ENCODE data around the gene DACH2.
A peak's percentile ranks its signal among the peaks of the same experiment; 100 is the strongest.
"Not testable (repeated sequence)": the region's sequence is repeated elsewhere in the genome, so short reads cannot be mapped to it uniquely, and the experiment has no call there.

The DACH2 gene

DNA sequence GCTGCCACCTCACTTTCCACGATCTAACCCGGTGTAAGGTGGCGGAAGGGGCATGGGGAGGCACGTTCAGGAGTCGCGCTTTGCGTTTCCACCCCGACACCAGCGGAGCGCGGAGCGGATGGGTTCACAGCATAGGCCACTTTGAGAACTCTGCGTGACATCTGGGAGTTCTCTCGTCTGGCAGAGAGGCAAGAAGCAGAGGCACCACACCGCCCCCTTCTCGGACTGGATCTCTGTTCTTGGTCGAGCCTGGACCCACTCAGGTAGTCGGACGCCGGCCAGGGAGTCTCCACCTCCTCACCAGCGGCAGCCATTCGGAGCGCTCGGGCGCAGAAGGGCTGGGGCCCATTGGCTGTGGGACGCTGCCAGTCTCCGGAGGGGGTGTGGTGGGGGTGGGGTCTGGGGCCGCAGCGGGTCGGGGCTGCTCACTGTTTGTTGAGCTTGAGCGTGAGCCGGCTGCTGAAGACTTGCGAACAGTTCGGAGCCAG lies at the start of gene DACH2:
DACH2 (plus strand) TSS at position 428 of the 488 bp plus-strand sequence.
- DNase-seq (ENCODE audit: low read depth, low spot score) = peak; percentile 78

DNA sequence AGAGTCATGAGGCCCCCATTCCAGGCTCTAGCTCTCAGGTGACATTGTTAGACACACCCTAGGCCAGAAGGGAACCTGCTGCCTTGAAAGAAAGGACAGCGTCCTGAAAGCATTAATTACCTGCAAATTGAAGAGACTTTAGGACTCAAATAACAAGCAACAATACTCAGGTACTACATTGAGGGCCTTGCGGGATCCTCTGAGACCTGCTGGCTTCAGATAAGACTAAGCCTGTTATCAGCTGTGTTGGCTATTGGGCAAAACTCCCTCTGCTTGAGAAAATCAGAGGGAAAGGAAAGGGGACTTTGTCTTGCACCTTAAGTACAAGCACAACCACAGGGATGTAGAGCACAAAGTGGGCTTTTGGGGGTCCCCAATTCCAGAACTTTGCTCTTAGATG lies 45.9 kb upstream of the DACH2 start:
- DNase-seq (ENCODE audit: low read depth, low spot score) = no peak

DNA sequence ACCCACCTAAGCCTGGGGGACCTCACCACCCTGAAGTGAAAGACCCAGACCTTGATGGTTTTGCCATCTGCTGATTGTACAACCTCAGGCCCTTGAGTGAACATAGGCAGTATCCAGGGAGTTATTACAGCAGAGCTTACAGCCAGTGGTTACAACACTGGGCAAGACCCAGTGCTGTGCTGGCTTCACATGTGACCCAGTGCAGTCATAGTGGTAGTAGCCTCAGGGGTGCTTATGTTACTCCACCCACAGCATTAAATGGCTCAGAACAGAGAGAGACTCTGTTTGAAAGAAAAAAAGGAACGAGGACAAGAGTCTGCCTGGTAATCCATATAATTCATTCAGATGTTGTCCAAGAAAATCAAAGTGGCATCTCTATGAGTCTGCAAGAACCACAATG lies 45.2 kb upstream of the DACH2 start:
- DNase-seq (ENCODE audit: low read depth, low spot score) = no peak

DNA sequence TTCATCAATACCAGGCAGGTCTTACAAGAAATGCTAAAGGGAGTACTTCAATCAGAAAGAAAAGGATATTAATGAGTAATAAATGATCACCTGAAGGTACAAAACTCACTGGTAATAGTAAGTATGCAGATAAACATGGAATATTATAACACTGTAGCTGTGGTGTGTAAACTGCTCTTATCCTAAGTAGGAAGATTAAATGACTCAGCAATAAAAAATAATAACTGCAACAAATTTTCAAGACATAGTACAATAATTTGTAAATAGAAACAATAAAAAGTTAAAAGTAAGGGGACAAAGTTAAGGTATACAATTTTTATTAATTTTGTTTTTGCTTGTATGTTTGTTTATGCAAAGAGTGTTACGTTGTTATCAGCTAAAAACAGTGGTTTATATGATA lies 43.7 kb upstream of the DACH2 start:
- no peak for DNase-seq (ENCODE audit: low read depth, low spot score)

DNA sequence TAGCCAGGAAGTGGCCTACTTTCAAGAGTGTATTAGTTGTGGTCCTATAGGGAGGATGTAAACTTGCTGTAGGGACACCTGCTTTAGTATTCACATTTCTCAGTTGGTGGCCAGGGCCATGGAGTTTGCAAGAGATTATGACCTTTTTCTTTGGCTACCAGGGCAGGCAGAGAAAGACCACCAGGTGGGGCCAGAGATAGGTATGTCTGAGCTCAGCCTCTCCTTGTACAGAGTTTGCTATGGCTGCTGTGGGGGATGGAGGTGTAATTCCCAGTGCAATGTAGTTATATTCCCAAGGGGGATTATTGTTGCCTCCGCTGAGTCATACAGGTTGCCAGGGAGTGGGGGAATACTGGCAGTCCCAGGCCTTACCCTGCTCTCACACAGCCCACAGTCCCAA lies 26.3 kb upstream of the DACH2 start:
- no peak for DNase-seq (ENCODE audit: low read depth, low spot score)

DNA sequence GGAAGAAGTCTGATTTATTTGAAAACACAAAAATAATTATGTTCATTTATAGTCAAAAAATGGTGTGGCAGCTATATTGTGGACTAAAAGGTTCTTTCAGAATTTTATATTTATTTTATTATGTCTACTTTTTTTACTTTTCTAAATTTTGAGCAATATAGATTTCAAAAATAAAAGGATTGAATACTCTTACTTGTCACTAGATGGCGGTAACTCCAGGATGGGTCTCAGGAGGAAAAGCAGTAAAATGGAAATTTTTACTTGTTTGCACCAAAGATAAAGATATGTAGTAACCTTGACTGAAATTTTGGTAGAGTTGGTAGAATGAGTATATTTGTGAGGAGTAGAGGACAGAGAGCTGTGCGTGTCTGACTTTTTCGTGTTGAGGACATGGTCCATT lies 14.5 kb upstream of the DACH2 start:
- peak; percentile 16 for DNase-seq (ENCODE audit: low read depth, low spot score)

DNA sequence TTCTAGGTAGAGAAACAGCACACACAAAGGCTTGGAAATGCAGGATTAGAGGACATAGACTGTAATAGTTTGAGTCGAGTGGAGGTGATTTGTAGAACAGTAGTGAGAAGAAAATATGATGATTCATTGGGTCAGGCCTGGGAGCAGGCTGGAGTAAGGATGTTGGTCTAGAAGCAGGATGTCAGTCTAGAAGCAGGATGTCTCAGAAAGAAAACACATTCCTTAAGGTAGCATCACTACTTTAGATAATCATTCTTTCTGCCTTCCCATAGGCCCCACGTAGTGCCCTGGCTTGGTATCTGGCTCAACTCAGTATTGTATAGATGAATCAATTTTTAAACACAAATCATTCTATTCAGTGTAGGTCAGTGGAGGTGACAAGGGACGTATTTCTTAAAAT lies 11.2 kb upstream of the DACH2 start:
- DNase-seq (ENCODE audit: low read depth, low spot score) = no peak

DNA sequence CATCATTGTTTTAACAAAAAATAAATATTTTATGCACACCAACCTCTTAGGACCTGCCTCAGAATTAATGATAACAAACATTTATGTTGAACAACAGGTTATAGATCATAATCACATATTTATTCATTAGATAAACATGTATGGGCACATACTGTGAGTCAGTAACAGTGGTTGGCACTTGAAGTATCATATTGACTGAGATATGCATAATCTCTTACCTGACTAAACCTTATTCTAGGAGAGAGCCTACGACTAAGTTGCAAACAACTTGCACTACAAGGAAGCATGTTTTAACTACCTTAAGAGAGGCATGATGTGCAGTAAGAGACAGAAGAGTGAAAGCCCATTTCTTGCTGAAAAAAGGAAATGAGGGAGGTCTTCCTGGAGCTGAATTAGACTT lies 6.5 kb upstream of the DACH2 start:
- no peak for DNase-seq (ENCODE audit: low read depth, low spot score)

DNA sequence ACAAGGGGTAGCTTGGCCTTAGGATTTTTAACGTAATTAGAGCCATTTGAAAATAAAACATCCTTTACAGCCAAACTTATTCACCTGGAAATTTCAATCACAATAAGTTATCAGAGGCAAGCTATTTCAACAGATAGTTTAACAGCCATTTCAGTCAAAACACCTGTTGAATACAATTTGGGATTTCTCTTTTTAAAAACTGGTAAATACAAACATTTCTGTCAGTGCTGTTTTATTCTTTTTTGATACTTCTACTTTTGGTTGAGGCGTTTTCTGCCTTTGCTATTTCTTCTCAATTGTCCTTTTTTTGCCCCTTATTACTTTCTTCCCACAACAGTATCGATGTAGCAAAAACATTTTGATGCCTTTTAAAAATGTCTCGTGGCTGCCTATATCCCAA lies 2.1 kb upstream of the DACH2 start:
- no peak for DNase-seq (ENCODE audit: low read depth, low spot score)

DNA sequence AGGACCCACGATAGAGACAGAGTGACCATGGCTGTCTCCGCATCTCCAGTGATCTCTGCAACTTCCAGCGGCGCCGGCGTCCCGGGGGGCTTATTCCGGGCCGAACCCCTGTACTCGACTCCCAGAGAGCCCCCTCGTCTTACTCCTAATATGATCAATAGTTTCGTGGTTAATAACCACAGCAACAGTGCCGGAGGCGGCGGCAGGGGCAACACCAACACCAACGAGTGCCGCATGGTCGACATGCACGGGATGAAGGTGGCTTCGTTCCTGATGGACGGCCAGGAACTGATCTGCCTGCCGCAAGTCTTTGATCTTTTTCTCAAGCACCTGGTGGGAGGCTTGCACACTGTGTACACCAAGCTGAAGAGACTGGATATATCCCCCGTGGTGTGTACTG lies 343 bp downstream of the DACH2 start:
- no peak for DNase-seq (ENCODE audit: low read depth, low spot score)

DNA sequence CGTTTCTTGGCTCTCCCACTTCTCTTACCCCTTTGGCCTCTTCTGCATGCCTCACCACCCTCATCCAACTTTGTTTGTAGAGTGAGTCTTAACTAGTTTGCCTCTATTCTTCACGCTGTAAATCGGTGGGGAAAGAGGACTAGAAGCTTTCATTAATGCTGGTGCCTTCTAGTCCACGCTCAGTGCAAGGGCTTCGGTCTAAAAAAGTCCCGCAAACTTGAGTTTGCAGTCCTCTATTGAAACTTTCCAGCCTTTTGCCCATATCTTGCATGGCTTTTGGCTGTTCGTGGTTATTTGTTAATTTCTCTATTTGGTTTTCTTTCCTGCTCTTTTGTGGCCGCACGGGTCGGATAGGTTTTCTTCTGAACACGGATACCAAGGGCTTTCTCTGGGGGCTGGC lies 868 bp downstream of the DACH2 start:
- no peak for DNase-seq (ENCODE audit: low read depth, low spot score)

DNA sequence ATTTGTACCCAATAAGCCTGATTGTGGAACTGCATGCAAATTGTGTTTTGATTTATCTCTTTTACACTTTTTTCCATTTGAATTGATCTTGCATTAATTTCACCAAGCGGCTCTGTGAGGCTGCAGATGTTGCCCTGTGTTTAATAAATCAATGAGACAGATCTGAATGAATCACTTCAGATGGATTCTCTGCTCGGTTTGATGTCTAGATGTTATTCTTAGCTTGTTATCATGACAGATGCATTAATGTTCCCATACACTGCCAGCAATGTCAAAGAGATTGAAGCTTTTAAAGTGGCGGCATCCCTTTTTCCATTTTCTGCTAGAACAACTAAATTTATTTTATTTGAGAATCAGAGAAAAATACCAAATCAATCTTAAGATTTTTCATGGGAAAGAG lies 6.3 kb downstream of the DACH2 start:
- no peak for DNase-seq (ENCODE audit: low read depth, low spot score)

DNA sequence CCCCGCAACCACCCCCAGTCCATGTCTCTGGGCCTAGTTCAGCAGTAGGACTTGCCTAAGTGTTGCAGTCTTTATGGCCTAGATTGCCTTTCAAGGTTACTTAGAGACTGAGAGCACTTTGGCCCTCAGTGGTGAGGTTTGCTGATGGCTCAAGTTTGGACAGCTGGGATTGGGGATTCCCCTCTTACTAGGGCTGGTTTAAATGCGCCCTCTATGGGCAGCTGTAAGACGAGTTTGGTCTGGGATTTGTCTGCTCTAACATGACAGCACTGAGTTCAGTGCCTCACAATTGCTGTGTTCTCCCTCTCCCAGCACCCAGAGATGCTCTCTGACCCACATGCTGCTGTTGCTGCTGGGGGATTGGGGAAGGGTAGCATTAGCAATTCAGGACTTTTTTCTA lies 23.1 kb downstream of the DACH2 start:
- DNase-seq (ENCODE audit: low read depth, low spot score) = peak; percentile 6

DNA sequence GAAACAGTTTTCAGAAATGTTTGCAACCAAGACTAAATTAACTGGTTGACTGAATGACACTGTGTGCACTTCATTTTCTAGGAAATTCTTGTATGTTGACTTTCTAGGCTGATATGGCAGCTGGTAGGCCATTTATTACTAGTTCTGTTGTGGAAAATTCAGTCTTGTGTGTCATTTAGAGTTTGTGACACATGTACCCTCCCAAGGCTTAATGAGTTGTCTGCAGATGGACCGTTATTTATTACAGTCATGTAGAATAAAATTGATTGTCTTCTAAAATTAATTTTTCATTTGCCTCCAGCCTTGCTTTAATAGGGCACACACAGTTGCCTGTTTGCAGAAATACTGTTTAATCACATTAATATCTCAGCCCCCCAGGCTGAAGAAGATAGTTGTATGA lies 30.7 kb downstream of the DACH2 start:
- no peak for DNase-seq (ENCODE audit: low read depth, low spot score)

DNA sequence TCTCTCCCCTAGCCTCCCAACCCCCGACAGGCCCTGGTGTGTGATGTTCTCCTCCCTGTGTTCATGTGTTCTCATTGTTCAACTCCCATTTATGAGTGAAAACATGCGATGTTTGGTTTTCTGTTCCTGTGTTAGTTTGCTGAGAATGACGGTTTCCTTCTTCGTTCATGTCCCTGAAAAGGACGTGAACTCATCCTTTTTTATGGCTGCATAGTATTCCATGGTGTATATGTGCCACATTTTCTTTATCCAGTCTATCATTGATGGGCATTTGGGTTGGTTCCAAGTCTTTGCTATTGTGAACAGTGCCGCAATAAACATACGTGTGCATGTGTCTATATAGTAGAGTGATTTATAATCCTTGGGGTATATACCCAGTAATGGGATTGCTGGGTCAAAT lies 33.1 kb downstream of the DACH2 start:
- not testable (repeated sequence) for DNase-seq (ENCODE audit: low read depth, low spot score)

DNA sequence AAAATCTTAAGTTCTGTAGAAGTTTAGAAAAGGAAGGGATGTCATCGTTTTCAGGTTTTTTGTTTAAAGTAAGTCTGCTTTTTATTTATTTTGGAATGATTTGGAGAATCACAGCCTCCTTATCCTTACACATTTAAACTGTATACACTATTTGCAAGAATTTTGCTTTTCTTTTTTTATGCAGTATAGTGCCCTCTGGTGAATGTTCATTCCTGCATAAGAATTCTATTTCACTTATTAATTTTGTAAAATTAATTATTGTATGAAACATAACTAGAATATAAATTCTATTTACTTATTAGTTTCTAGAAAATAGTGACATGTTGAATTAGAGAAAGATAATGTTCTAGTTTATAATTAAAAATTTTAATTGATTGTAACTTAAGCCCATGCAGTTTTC lies 44.6 kb downstream of the DACH2 start:
- no peak for DNase-seq (ENCODE audit: low read depth, low spot score)

DNA sequence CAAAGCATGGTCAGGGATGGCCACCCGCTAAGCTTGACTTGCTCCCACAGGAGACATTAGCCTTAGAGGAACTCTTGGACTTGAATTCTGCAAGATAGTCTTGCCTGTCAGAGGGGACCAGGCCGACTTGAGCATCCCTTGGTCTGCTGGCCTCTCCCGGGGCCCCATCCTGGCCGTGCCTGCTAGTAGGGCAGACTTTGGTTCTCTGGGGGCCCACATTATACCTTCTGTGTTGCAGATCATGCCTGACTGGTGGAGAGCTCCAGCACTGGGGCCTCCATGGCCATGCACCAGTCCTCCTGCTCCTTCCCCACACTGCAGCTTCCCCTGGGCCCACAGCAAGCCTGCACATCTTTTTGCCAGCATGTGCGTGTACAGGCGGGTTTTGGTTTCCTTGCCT lies 46.5 kb downstream of the DACH2 start:
- DNase-seq (ENCODE audit: low read depth, low spot score) = no peak

DNA sequence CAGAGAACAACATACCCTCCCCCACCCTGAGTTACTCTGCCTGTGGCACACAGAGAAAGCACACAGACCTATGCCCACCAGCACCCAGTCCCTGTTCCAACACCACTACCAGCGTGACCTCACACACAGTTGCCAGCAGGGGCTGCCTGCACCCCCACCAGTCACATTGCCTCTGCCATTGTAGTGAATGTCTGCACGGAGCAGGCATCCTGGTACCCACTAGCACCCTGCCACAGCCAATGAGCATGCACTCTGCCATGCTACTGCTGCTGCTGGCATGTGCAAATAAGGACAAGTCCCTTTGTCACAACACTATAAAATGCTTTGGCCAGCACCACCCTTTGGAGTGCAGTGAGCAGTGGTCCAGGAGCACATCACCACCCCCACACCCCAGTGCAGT lies 47.1 kb downstream of the DACH2 start:
- no peak for DNase-seq (ENCODE audit: low read depth, low spot score)

DNA sequence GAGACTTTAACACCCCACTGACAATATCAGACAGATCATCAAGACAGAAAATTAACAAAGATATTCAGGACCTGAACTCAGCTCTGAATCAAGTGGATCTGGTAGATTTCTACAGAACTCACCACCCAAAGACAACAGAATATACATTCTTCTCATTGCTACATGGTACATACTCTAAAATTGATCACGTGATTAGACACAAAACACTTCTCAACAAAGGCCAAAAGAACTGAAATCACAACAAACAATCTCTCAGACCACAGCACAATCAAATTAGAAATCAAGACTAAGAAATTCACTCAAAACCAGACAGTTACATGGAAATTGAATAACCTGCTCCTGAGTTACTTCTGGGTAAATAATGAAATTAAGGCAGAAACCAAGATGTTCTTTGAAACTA lies 49.6 kb downstream of the DACH2 start:
- DNase-seq (ENCODE audit: low read depth, low spot score) = no peak

DNA sequence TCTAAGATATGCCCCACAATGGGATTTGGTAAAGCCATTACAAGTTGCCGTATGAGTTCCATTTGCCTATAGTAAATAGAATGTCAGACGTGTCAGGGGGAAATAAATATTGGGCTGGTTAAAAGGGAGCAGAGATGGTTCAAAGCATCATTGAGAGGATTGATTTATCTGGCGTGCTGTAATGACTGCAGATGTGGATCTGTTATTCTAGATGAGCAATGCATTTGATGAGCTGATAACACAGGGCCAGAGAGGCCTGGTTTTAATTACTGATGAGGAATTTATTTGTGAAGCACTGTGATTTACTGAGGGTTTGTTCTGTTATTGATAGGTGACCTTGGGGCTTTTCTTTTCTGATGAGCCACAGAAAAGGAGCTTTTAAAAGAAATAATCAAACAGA lies 62.5 kb downstream of the DACH2 start:
- DNase-seq (ENCODE audit: low read depth, low spot score) = no peak

DNA sequence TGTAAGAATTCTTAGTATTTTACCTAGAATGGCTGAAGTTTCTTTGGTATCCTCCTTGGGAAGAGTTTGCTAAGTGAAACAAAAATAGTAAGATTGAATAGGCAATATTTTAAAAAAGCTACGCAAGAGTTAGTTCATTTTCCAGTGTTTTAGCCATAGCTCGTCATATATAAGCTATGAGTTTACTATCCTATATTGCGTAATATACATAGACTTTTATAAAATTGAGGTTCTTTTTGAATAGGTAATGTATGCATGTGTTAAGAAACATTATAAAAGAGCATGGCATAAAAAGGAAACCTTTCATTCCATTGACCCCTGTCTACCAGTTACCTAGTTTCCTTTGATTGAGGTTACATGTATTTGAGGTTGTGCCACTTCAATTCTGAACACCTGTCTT lies 67.0 kb downstream of the DACH2 start:
- DNase-seq (ENCODE audit: low read depth, low spot score) = no peak

DNA sequence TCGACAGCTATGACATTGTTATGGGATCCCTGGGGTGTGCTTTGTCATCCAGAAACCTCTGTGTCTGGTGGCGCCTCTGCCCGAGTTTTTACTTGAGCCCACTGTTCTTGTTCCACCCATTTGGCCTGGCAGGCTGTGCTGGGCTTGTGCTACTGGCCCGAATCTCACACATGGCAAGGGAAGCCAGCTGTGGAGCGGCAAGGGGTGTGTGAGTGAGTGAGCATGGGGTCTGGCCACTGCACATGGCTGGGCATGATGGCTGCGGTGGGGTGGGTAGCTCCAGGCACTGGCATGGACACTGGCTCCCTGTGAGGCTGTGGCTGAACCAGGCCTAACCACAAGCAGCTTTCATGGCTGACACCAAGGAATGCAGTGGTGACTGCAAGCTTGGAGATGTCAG lies 89.2 kb downstream of the DACH2 start:
- DNase-seq (ENCODE audit: low read depth, low spot score) = no peak

DNA sequence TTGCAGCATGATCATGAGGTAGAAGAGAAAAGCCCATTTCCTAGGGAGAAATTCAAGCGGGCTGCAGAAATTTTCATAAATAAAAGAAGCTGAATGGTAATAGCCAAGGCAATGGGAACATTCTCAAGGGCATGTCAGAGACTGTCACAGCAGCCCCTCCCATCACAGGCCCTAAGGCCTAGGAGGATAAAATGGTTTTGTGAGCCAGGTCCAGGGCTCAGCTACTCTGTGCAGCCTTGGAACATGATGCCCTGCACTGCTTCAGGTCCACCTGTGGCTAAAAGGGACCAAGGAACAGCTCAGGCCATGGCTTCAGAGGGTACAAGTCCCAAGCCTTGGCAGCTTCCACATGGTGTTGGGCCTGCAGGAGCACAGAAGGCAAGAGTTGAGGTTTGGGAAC lies 93.3 kb downstream of the DACH2 start:
- DNase-seq (ENCODE audit: low read depth, low spot score) = no peak

DNA sequence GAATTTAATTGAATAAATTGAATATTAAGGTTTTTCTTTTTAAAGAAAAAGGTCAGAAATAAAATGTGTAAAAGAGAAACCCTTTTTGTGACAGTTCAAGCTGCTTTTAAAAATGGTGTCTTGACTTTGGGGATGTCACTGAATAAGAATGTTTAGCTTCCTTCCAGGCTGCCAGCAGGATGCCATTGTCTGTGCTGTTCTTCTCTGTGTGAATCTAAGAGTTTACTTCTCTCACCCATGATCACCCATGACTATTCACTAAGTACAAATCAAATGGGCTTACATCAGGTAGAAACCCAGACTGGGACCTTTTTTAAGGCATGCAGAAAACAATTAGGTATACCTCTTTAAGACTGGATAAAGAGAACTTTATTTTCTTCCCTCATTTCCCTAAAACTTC lies 115.3 kb downstream of the DACH2 start:
- DNase-seq (ENCODE audit: low read depth, low spot score) = no peak

DNA sequence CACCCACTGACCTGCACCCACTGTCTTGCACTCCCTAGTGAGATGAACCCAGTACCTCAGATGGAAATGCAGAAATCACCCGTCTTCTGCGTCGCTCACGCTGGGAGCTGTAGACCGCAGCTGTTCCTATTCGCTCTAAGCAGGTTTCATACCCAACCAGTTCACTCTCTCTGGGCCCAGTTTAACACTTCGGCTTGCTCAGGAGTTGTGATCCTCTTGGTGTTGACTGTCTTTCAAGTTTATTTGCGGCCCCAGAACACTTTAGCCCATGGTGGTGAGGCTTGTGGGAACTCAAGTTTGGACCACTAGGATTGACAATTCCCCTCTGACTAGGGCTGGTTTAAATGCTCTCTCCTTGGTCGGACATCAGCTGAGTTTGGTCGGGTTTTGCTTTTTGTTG lies 147.0 kb downstream of the DACH2 start:
- no peak for DNase-seq (ENCODE audit: low read depth, low spot score)

Data from astrocyte of the hippocampus (primary cell).